GM21825 (cell line): ENCODE results near the gene UNC119.

ENCODE experiments used
- ATAC-seq: cut with Tn5 transposase; IDR thresholded peaks from one replicate; pipeline ENCODE4 v1.9.1; 2021; ENCODE audit warnings: mild to moderate bottlenecking, moderate library complexity; ENCODE audit not compliant: unreplicated experiment

UNC119 gene

DNA sequence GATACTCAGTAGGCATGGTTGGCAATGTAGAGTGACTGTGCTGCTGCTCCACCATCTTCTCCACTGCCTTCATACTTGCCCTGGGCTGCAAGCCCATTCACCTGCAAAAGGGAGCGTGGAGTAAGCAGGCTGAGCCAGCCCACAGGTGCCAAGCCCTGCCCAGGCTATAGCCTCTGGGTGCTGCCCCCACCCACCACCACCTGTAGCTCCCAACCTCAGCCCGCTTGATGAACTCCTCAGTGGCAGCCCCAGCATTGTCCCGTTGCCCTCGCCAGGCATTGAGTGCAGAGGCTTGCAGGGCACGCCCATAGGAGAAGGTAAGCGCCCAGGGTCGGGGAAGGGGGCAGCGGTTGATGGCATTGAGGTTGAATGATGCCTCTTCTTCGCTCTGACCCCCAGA lies 21.1 kb upstream of the UNC119 start:
- ATAC-seq, result no peak

DNA sequence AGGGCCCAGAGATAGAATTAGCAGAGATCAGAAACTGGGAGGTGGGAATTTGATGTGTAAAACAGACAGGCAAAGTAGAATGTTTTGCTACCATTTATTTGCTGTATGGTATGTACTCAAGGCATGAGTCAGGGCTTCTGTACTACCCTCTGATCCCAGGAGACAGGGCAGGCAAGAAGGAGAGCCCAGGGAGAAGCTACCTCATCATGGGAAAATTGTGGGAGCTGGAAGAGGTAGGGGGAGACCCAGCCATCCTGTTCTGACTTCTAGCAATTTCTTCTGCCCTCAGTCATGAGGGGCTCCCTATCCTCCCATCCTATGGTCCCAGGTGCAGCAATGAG lies 20.6 kb upstream of the UNC119 start:
- no peak for ATAC-seq

DNA sequence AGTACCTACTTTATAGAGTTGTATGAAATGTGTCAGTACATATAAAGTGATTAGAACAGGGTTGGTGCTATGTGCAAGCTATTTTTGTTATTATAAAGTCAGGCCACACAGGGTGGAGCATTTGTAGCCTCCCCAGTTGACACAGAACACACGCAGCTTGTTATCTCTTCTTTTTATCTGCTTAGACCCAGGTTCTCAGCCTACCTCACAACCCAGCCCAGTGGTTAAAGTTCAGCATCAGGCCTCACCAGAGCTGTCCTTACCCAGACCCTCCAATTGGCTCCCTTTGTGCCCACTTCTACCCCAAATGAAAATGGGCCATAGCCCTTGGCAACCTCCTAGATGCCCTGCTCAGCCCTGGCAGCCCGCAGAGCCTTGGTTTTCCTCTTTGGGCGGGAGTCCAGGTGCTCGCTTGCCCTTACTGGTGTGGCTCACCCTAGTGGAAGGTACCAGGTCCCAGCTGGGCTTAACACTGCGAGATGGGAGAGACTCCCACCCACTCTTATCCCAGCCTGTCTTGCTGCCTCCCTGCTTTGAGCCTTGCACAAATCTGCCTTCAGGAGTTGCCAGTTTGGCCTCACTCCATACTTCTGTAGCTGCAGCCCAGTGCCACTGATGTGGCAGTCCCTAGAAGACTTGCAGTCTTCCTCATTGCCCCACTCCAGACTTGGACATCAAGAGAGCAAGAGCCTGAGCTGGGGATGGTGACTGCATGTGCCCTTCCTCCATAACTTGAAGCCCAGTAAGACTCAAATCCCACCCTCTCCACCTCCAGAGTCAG lies 20.0 kb upstream of the UNC119 start:
- ATAC-seq, result no peak

DNA sequence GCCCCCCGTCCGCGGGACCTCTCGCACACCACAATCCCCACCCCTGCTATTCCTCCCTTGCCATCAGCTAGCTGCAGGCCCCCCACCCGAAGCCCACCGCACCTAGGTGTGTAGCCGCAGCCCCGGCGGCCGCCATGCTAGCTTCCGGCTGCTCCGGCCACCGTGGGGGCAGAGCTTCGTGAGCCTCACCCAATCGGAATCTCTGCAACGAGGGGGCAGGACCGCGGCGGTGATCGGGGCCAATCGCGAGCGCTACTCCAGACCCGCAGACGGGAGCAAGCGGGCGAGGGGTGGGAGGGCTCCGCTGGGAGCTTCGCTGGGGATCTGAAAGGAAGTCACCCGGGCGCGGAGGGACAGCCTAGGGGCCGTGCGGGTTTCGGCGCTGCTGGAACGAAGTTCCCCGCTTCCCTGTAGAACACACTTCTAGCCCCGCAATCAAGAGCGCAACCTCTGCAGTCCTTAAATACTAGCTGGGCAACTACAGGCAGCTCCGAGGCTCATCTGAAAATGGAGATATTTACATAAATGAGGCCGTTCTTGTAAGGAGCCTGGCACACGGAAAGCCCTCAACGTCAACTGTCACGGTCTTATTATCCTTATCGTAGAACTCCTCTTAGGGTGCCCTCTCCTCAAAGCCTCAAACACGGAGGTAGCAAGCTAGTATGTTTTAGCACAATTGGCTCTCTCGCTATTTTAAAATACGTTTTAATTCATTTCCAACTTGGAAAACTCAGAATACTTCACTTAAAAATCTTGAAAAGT lies 19.1 kb upstream of the UNC119 start, which contains the start of gene PIGS:
Gene PIGS, minus strand, starts transcription at position 164 of the 762 bp plus-strand sequence. Its CDS starts 28 bp downstream, at position 136.
- peak; percentile 71 for ATAC-seq

GRCh38 chr17:28570716-28571360 lies 18.4 kb upstream of the UNC119 start:
- peak; percentile 31 for ATAC-seq

DNA sequence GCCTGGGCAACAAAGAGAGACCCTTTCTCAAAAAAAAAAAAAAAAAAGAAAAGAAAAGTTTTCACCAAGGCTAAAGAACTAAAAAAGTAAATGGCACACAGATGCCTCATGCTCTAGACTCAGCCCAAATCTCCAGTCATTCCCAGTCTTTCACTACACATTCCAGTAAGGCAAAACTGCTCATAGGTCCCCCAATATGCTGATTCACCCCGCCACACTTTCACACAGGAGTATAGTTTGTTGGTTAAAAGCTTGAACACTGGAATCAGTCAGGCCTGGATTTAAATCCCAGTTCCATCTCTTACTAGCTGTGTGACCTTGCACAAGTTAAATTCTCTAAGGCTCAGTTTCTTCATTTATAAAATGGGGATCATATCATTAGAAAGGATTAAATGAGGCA lies 17.0 kb upstream of the UNC119 start:
- ATAC-seq, result no peak

GRCh38 chr17:28567604-28568003 lies 15.2 kb upstream of the UNC119 start:
- no peak for ATAC-seq

GRCh38 chr17:28563475-28563874 lies 11.1 kb upstream of the UNC119 start:
- ATAC-seq, result no peak

- ATAC-seq, result no peak
Measured at GRCh38 chr17:28555022-28555421, 2.6 kb upstream of the UNC119 start.

- no peak for ATAC-seq
Measured at GRCh38 chr17:28554565-28554964, 2.1 kb upstream of the UNC119 start.

DNA sequence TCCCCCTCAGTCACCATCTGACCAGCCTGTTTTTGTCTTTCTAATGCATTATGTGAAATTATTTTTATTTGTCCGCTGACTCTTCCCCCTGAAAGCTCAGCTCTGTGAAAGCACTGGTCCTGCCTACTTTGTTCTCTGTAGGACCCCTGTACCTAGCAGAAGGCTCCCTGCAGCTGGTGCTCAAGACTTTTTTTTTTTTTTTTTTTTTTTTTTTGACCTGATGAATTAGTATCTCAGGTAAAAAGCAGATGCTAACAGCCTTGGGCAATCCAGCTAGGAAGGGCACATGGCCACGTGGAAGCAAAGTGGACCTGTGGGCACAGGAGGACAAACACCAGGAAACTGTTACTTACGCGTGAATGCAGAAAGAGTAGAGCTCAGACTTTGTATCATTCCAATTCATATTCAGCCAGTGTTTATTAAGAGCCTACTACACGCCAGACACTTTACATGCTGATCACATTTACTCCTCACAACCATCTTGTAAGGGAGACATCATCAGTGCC lies 629 bp upstream of the UNC119 start:
- ATAC-seq, result no peak

- no peak for ATAC-seq
Measured at GRCh38 chr17:28551421-28552175, 826 bp downstream of the UNC119 start.

DNA sequence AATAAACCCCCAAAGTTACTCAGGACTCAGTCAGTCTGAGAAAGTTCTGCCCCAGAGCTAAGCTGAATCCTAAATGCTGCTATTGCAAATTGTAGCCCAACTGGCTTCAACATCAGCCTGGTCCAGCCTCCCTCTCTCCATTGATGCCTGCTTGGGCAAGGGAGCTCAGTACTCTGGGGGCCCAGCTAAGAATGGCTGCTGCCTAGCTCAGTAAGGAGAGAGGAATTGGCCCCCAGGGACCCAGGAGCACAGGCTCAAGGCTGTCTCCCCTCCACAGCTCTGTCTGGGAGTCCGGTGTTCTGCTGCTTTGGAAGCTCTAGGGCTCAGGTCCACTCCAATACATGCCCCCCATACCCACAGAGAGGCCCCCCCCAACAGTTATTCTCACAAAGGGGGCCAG lies 1.6 kb downstream of the UNC119 start:
- no peak for ATAC-seq

GRCh38 chr17:28549236-28550132 lies 2.9 kb downstream of the UNC119 start:
- ATAC-seq, result peak; percentile 44

DNA sequence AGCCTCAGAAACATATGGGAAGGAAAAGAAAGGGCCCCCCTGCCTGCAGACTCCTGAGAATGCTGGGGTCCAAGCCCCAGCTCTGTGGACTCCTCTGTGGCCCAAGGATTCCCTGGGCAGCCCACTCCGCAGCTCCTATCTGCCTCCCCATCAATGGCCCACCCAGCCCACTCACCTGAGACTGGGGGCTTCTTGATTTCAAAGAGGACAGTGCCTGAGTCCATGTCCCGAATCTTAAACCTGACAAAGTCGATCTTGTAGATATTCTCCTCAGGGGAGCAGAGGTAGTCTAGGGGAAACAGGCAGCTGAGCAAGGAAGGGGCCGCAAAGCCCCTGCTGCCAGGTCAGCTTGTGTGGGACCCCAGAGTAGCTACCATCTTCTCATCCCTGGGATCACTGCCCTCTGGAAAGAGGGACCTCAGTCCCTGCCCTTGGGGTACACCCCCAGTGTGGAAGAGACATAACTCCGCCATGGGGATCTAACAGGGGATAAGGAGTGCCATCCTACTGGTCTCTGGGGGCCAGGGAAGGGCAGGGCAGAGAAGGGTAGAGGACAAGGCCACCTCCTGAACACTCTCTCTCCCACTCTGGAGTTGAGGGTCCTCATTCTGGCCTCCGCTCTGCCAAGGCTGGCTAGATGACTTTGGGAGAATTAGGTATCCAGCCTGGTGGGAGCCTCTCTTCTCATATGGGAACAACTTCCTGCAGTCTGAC lies 3.9 kb downstream of the UNC119 start:
- ATAC-seq, result no peak

DNA sequence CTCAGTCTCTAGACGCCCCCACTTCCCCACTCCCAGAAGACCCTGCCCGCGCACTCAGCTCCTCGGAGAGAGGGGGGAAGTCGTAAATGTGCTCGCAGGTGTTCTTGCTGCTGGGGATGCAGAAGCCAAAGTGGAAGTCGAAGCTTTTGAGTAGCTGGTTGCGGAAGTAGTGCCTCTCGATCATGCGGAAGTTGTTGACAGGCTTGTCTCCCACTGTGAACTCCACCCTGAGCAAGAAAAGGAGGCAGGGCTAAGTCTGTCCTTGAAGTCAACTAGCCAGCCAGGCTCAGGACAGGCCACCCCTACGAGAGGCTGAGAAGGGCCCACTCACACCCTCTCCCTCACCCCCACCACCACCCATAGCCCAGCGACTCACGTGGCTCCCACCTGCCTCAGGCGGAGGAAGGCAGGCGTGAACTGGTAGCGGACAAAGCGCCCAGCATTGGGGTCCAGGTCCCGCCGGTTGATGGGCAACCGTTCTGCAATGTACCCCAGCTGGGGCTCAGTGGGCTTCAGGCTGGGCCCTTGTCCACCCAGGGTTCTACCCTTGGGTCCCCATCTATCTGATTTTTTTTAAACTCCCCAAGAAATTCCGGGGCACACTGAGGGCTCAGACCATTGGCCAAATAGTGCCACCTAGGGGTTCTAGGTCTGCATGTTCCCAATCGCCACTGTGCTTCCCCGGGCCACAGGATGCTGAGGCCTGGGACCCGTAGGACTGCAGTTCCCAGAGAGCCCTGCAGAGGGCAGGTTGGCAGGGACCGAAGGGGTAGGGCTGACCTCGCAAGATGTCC lies 4.6 kb downstream of the UNC119 start:
- no peak for ATAC-seq

DNA sequence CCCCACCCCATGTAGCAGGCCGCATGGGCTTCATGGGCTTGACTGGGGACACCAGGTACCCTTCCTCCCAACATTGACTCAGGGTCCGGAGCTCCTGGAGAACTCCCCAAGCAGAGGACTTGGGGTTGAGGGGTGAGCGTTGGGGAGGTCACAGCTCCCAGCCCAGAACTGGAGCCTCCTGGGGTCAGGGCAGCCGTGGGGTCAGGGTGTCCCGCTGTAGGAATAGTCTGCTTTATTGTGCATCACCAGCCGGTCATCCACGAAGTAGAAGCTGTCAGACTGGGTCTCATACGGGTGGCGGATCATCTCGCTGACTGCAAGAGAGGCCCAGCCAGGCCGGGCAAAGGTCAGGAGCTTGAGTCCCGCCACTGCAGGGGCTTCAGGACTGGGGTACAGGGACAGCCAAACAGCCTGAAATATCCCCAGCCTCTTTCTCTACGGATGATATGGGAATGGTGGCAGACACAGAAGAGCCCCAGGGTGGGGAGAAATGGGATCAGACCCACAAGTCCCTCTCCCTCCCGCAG lies 5.3 kb downstream of the UNC119 start:
- ATAC-seq, result no peak

DNA sequence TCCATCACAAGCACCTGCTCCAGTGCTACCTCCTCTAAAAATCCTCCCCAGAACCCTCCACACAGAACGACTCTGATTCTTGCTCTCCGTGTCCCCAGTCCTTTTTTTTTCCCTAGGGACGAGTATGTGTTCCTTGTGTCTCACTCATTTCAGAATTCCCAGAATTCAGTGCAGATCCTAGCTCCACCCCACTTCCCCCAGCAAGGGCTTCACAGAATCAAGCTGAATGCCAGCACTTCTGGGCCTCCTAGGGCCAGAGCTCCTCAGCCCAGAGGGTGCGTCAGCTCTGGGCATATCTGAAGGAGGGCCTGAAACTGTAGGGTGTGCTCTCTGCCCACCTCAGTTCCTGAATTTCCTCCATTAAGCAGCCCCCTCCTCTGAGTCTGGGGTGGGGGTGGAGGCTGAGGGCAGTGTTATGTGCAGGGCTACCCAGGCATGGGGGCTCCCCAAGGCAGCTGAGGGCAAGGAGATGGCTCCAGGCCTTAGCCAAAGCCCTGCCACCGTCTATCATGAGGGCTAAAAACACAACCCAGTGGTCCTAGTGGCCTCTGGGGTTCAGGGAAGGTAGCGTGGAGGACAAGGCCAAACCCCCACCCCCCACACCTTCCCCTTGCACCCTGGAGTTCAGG lies 6.5 kb downstream of the UNC119 start:
- ATAC-seq, result no peak
